Measurements from ENCODE around the gene CEBPA. TPM values are rescaled to one million over a fixed set of nuclear protein-coding genes. Genes with fewer than 3 reads are reported as not detected.

Gene CEBPA
- total and polyA plus RNA-seq, 2 donors (not counting 1 experiment from before 2014, with no cell fraction given), result 0.17 TPM; not detected in 1

- no peak for TF ChIP-seq CTCF (conservative IDR thresholded peaks at IDR 0.05 in 1 of 2, IDR thresholded peaks at IDR 0.05 in 1 of 2; ENCODE audit: low read depth in 1 of 2, low read length in 2 of 2)
- no peak for TF ChIP-seq EZH2 (IDR thresholded peaks at IDR 0.05; ENCODE audit: low read length, missing control alignments)
- Histone ChIP-seq H3K79me2 (ENCODE audit: control insufficient read depth, insufficient read depth, low read length) (no peaks in the 10 kb centered on the region), H3K9ac (ENCODE audit: insufficient read depth, low read length) (no peak overlapping the region), H3K4me3 (replicated peaks in 1 of 4; ENCODE audit: control extremely low read depth in 1 of 4, insufficient read depth in 1 of 4, low read depth in 3 of 4, low read length in 4 of 4) (no peak overlapping the region), H3K27ac (ENCODE audit: insufficient read depth, low read length) (no peak overlapping the region), H3K27me3 (ENCODE audit: control insufficient read depth, insufficient read depth, low read length) (no peaks in the 10 kb centered on the region), H3K36me3 (ENCODE audit: control insufficient read depth, insufficient read depth, low read length) (no peaks in the 10 kb centered on the region), H3K4me1 (ENCODE audit: control insufficient read depth, extremely low read depth, insufficient read depth, low read length) (no peaks in the 10 kb centered on the region), H2AFZ (ENCODE audit: low read length) (no peak overlapping the region), H3K4me2 (ENCODE audit: extremely low read depth, insufficient read depth, low read length) (no peak overlapping the region), H3K9me3 (ENCODE audit: control insufficient read depth, insufficient read depth, low read depth, low read length) (no peaks in the 10 kb centered on the region), H4K20me1 (ENCODE audit: control insufficient read depth, extremely low read depth, insufficient read depth, low read length) (no peaks in the 10 kb centered on the region)
- DNase-seq (ENCODE audit: low read depth in 2 of 2), result no peak
These were observed 46.6 kb downstream of the CEBPA start for GRCh38 chr19:33255781-33256180.

GRCh38 chr19:33254245-33254824 lies 48.0 kb downstream of the CEBPA start:
- no peak for DNase-seq (ENCODE audit: low read depth in 2 of 2)
- no peak overlapping the region for H2AFZ ChIP-seq (ENCODE audit: low read length)
- TF ChIP-seq EZH2 (IDR thresholded peaks at IDR 0.05; ENCODE audit: low read length, missing control alignments) (no peak), CTCF (conservative IDR thresholded peaks at IDR 0.05 in 1 of 2, IDR thresholded peaks at IDR 0.05 in 1 of 2; ENCODE audit: low read depth in 1 of 2, low read length in 2 of 2) (no peak)
- no peaks in the 10 kb centered on the region for H3K4me1 ChIP-seq (ENCODE audit: control insufficient read depth, extremely low read depth, insufficient read depth, low read length)
- H4K20me1 ChIP-seq (ENCODE audit: control insufficient read depth, extremely low read depth, insufficient read depth, low read length), result no peaks in the 10 kb centered on the region
- no peaks in the 10 kb centered on the region for H3K36me3 ChIP-seq (ENCODE audit: control insufficient read depth, insufficient read depth, low read length)
- H3K27ac ChIP-seq (ENCODE audit: insufficient read depth, low read length), result no peak overlapping the region
- H3K4me3 ChIP-seq (replicated peaks in 1 of 4; ENCODE audit: control extremely low read depth in 1 of 4, insufficient read depth in 1 of 4, low read depth in 3 of 4, low read length in 4 of 4), result no peak overlapping the region
- no peak overlapping the region for H3K4me2 ChIP-seq (ENCODE audit: extremely low read depth, insufficient read depth, low read length)
- no peaks in the 10 kb centered on the region for H3K79me2 ChIP-seq (ENCODE audit: control insufficient read depth, insufficient read depth, low read length)
- no peaks in the 10 kb centered on the region for H3K9me3 ChIP-seq (ENCODE audit: control insufficient read depth, insufficient read depth, low read depth, low read length)
- no peaks in the 10 kb centered on the region for H3K27me3 ChIP-seq (ENCODE audit: control insufficient read depth, insufficient read depth, low read length)
- no peak overlapping the region for H3K9ac ChIP-seq (ENCODE audit: insufficient read depth, low read length)

- Histone ChIP-seq H3K36me3 (ENCODE audit: control insufficient read depth, insufficient read depth, low read length) (no peaks in the 10 kb centered on the region), H3K4me2 (ENCODE audit: extremely low read depth, insufficient read depth, low read length) (no peak overlapping the region), H3K9me3 (ENCODE audit: control insufficient read depth, insufficient read depth, low read depth, low read length) (no peaks in the 10 kb centered on the region), H3K9ac (ENCODE audit: insufficient read depth, low read length) (no peak overlapping the region), H3K27me3 (ENCODE audit: control insufficient read depth, insufficient read depth, low read length) (no peaks in the 10 kb centered on the region), H3K27ac (ENCODE audit: insufficient read depth, low read length) (no peak overlapping the region), H2AFZ (ENCODE audit: low read length) (no peak overlapping the region), H4K20me1 (ENCODE audit: control insufficient read depth, extremely low read depth, insufficient read depth, low read length) (no peaks in the 10 kb centered on the region), H3K4me3 (replicated peaks in 1 of 4; ENCODE audit: control extremely low read depth in 1 of 4, insufficient read depth in 1 of 4, low read depth in 3 of 4, low read length in 4 of 4) (no peak overlapping the region), H3K4me1 (ENCODE audit: control insufficient read depth, extremely low read depth, insufficient read depth, low read length) (no peaks in the 10 kb centered on the region), H3K79me2 (ENCODE audit: control insufficient read depth, insufficient read depth, low read length) (no peaks in the 10 kb centered on the region)
- no peak for DNase-seq (ENCODE audit: low read depth in 2 of 2)
- TF ChIP-seq CTCF (conservative IDR thresholded peaks at IDR 0.05 in 1 of 2, IDR thresholded peaks at IDR 0.05 in 1 of 2; ENCODE audit: low read depth in 1 of 2, low read length in 2 of 2) (no peak), EZH2 (IDR thresholded peaks at IDR 0.05; ENCODE audit: low read length, missing control alignments) (no peak)
These were observed 49.4 kb downstream of the CEBPA start for GRCh38 chr19:33252971-33253370.

Measured in fibroblast of lung (primary cell).